Astrocyte (in vitro differentiated cells and primary cell): ENCODE data around the gene EGFLAM. TPM values are rescaled to one million over a fixed set of nuclear protein-coding genes. Genes with fewer than 3 reads are reported as not detected.

Experiments
- DNase-seq: peaks from one replicate; pipeline ENCODE4 v3.0.0-alpha.2; 2010; ENCODE audit warnings: low read depth
- FAIRE-seq: peaks from 2 replicates; lab custom pipeline; 2011; peaks lifted over from hg19 to GRCh38; lab: Jason Lieb, UNC
- H2AFZ ChIP-seq: 2 replicates; pipeline ENCODE4 v1.6.0; 2012; ENCODE audit warnings: low read depth, low read length, inconsistent platforms
- H3K27ac ChIP-seq: 2 replicates; pipeline ENCODE4 v1.5.1; 2011; ENCODE audit warnings: low read depth, low read length, inconsistent platforms
- H3K27me3 ChIP-seq: 2 replicates; pipeline ENCODE4 v1.6.0; 2011; ENCODE audit warnings: low read length, inconsistent platforms; ENCODE audit not compliant: insufficient read depth
- H3K36me3 ChIP-seq: 2 replicates; pipeline ENCODE4 v1.5.1; 2011; ENCODE audit warnings: low read length, inconsistent platforms; ENCODE audit not compliant: insufficient read depth
- H3K4me1 ChIP-seq: 2 replicates; pipeline ENCODE4 v1.5.1; 2011; ENCODE audit warnings: low read length, inconsistent platforms; ENCODE audit not compliant: insufficient read depth
- H3K4me2 ChIP-seq: 2 replicates; pipeline ENCODE4 v1.6.0; 2012; ENCODE audit warnings: low read length, inconsistent platforms
- H3K4me3 ChIP-seq: 2 replicates; pipeline ENCODE4 v1.5.1; 2011; ENCODE audit warnings: low read depth, mild to moderate bottlenecking, low read length, inconsistent platforms; ENCODE audit not compliant: insufficient read depth
- H3K79me2 ChIP-seq: 2 replicates; pipeline ENCODE4 v1.6.0; 2012; ENCODE audit warnings: mild to moderate bottlenecking, low read length, inconsistent platforms; ENCODE audit not compliant: insufficient read depth
- H3K9ac ChIP-seq: 2 replicates; pipeline ENCODE4 v1.6.0; 2012; ENCODE audit warnings: mild to moderate bottlenecking, low read length, inconsistent platforms
- H3K9me3 ChIP-seq: 2 replicates; pipeline ENCODE4 v1.5.1; 2012; ENCODE audit warnings: low read depth, mild to moderate bottlenecking, low read length, inconsistent platforms; ENCODE audit not compliant: insufficient read depth
- H4K20me1 ChIP-seq: 2 replicates; pipeline ENCODE4 v1.6.0; 2012; ENCODE audit warnings: low read length, inconsistent platforms; ENCODE audit not compliant: insufficient read depth
- H3K27ac Mint-ChIP-seq: one replicate; pipeline ENCODE4 v1.8.0; 2021; ENCODE audit warnings: mild to moderate bottlenecking, mixed read lengths; ENCODE audit not compliant: unreplicated experiment
- H3K27me3 Mint-ChIP-seq: one replicate; pipeline ENCODE4 v1.8.0; 2021; ENCODE audit warnings: low read depth, mixed read lengths; ENCODE audit not compliant: unreplicated experiment
- H3K36me3 Mint-ChIP-seq: one replicate; pipeline ENCODE4 v1.8.0; 2021; ENCODE audit warnings: low read depth, mixed read lengths; ENCODE audit not compliant: unreplicated experiment
- H3K4me1 Mint-ChIP-seq: one replicate; pipeline ENCODE4 v1.8.0; 2021; ENCODE audit warnings: low read depth, mixed read lengths; ENCODE audit not compliant: unreplicated experiment
- H3K4me3 Mint-ChIP-seq: one replicate; pipeline ENCODE4 v1.8.0; 2021; ENCODE audit warnings: mild to moderate bottlenecking, moderate library complexity, mixed read lengths; ENCODE audit not compliant: unreplicated experiment
- H3K9me3 Mint-ChIP-seq: one replicate; pipeline ENCODE4 v1.8.0; 2021; ENCODE audit warnings: mild to moderate bottlenecking, mixed read lengths; ENCODE audit not compliant: unreplicated experiment
- CTCF ChIP-seq: IDR thresholded peaks from 2 replicates; pipeline ENCODE4 v1.5.1; 2011; ENCODE audit warnings: low read depth, mild to moderate bottlenecking, inconsistent platforms, low read length, moderate library complexity; ENCODE audit not compliant: insufficient read depth
- EZH2 ChIP-seq: IDR thresholded peaks from 2 replicates; pipeline ENCODE4 v1.6.1; 2012; ENCODE audit warnings: mild to moderate bottlenecking, low read length, inconsistent platforms; ENCODE audit not compliant: insufficient read depth
- total RNA-seq: library from RNA; stranded (reverse); gene quantifications from 2 replicates; pipeline ENCODE4 v1.2.1, GENCODE V29; 2021

Gene EGFLAM
- total RNA-seq, 1 donor from 2014 or later = 1.0 TPM

DNA sequence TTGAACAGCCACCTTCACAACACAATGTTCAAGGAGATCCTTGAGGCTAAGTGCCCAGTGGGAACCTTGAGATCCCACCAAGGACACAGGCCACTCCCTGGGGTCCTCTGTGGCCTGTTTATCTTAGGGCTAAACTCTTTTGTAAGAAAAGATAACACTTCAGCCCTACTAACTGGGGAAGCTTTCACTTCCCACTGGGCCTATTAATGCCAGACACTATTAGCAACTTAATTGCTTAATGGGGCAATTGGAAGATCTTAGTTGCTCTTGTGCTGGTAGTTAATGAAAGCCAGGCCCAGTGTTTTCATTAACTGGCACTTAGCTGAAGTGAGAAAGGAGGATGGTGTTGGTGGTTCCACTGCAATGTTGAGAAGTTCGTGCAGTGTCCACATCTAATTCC lies 117.1 kb downstream of the EGFLAM start:
- Mint-ChIP-seq H3K36me3 (no peaks in the 10 kb centered on the region), H3K4me3 (no peak overlapping the region), H3K9me3 (peaks cover 8% of the 10 kb centered on the region), H3K4me1 (peaks cover 12% of the 10 kb centered on the region), H3K27me3 (peaks cover 9% of the 10 kb centered on the region), H3K27ac (no peak overlapping the region)
- Histone ChIP-seq H3K4me1 (peaks cover 4% of the 10 kb centered on the region), H3K9ac (no peak overlapping the region), H3K27ac (no peak overlapping the region), H3K9me3 (no peaks in the 10 kb centered on the region), H3K27me3 (peaks cover 19% of the 10 kb centered on the region), H4K20me1 (no peaks in the 10 kb centered on the region), H2AFZ (no peak overlapping the region), H3K79me2 (no peaks in the 10 kb centered on the region), H3K4me3 (no peak overlapping the region), H3K4me2 (no peak overlapping the region), H3K36me3 (no peaks in the 10 kb centered on the region)
- DNase-seq = no peak
- TF ChIP-seq EZH2 (no peak), CTCF (no peak)
- no peak for FAIRE-seq

DNA sequence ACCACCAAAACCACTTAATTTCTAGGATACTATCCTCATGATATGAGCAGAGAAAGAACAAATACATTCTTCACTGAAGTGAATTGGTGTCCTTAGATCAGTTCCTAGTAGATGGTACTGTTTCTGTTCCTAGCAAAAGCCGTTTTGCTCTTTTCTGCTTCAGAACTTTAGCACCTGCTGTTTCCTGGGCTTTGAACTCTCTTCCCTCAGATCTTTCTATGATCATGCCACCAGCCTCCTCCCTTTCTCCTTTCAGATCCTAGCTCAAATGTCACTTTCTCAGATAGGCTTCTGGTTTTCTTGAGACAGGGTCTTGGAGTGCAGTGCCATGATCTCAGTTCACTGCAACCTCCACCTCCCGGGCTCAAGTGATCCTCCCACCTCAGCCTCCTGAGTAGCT lies 118.0 kb downstream of the EGFLAM start:
- TF ChIP-seq CTCF (no peak), EZH2 (no peak)
- peaks cover 19% of the 10 kb centered on the region for H3K27me3 ChIP-seq
- Mint-ChIP-seq H3K4me1 (peaks cover 11% of the 10 kb centered on the region), H3K27me3 (peaks cover 13% of the 10 kb centered on the region), H3K9me3 (peaks cover 8% of the 10 kb centered on the region), H3K36me3 (no peaks in the 10 kb centered on the region), H3K27ac (no peak overlapping the region), H3K4me3 (no peak overlapping the region)
- no peaks in the 10 kb centered on the region for H4K20me1 ChIP-seq
- H3K9me3 ChIP-seq = no peaks in the 10 kb centered on the region
- H2AFZ ChIP-seq = no peak overlapping the region
- no peak overlapping the region for H3K9ac ChIP-seq
- H3K27ac ChIP-seq = no peak overlapping the region
- H3K79me2 ChIP-seq = no peaks in the 10 kb centered on the region
- no peak overlapping the region for H3K4me2 ChIP-seq
- no peak for FAIRE-seq
- no peak for DNase-seq
- H3K4me3 ChIP-seq = no peak overlapping the region
- H3K36me3 ChIP-seq = no peaks in the 10 kb centered on the region
- peaks cover 4% of the 10 kb centered on the region for H3K4me1 ChIP-seq

GRCh38 chr5:38378579-38378978 lies 120.2 kb downstream of the EGFLAM start:
- no peak overlapping the region for H3K4me3 ChIP-seq
- no peak overlapping the region for H2AFZ ChIP-seq
- no peak overlapping the region for H3K9ac ChIP-seq
- H3K79me2 ChIP-seq = no peaks in the 10 kb centered on the region
- TF ChIP-seq EZH2 = no peak
- TF ChIP-seq CTCF = no peak
- H3K27me3 Mint-ChIP-seq = peaks cover 14% of the 10 kb centered on the region
- peaks cover 3% of the 10 kb centered on the region for H3K9me3 Mint-ChIP-seq
- DNase-seq (no peak), FAIRE-seq (no peak)
- H3K36me3 Mint-ChIP-seq = no peaks in the 10 kb centered on the region
- H3K36me3 ChIP-seq = no peaks in the 10 kb centered on the region
- H3K9me3 ChIP-seq = no peaks in the 10 kb centered on the region
- no peak overlapping the region for H3K27ac ChIP-seq
- no peak overlapping the region for H3K27ac Mint-ChIP-seq
- H3K4me1 Mint-ChIP-seq = peaks cover 7% of the 10 kb centered on the region
- no peak overlapping the region for H3K4me3 Mint-ChIP-seq
- H3K4me2 ChIP-seq = no peak overlapping the region
- peaks cover 19% of the 10 kb centered on the region for H3K27me3 ChIP-seq
- H3K4me1 ChIP-seq = peaks cover 4% of the 10 kb centered on the region
- no peaks in the 10 kb centered on the region for H4K20me1 ChIP-seq
